ENCODE data around the gene NAALADL2. TPM values are rescaled to one million over a fixed set of nuclear protein-coding genes. Genes with fewer than 3 reads are reported as not detected.

The NAALADL2 gene
- total RNA-seq, 2 experiments from 2014 or later, result 0.30 to 1.2 TPM

GRCh38 chr3:175094344-175094743 lies 235.2 kb downstream of the NAALADL2 start:
- intact Hi-C loops (cut with DNase I, micrococcal nuclease), result no loop called here
- Histone ChIP-seq H3K27me3 (ENCODE audit: control insufficient read depth in 1 of 2, insufficient read depth in 2 of 2, low read length in 2 of 2) (no peaks in the 10 kb centered on the region), H3K4me1 (ENCODE audit: insufficient read depth, low read length) (no peaks in the 10 kb centered on the region), H3K4me3 (ENCODE audit: low read length) (no peak overlapping the region), H3K9me3 (ENCODE audit: control insufficient read depth in 1 of 2, insufficient read depth in 1 of 2, low read length in 2 of 2) (no peaks in the 10 kb centered on the region), H3K36me3 (ENCODE audit: insufficient read depth, low read length) (no peaks in the 10 kb centered on the region), H3K27ac (ENCODE audit: low read depth in 1 of 2, low read length in 2 of 2) (no peak overlapping the region)
- DNase-seq, result no peak
- Mint-ChIP-seq H3K27ac (no peak overlapping the region), H3K4me3 (no peak overlapping the region), H3K27me3 (no peaks in the 10 kb centered on the region), H3K4me1 (ENCODE audit: low read depth) (no peaks in the 10 kb centered on the region), H3K36me3 (ENCODE audit: low read depth) (no peaks in the 10 kb centered on the region), H3K9me3 (no peaks in the 10 kb centered on the region)
- no peak for TF ChIP-seq CTCF (IDR thresholded peaks at IDR 0.05)
- no peak for ATAC-seq (ENCODE audit: poor library complexity)
- ChIA-PET POLR2A (no interaction called here), CTCF (interaction anchor here (1.2 kb wide), 1 partner anchor 13 kb away, joined by 3 read pairs; no protein-coding TSS in a partner anchor)

GRCh38 chr3:175098644-175099043 lies 239.5 kb downstream of the NAALADL2 start:
- intact Hi-C loops (cut with DNase I, micrococcal nuclease), result no loop called here
- ATAC-seq (ENCODE audit: poor library complexity), result no peak
- Mint-ChIP-seq H3K4me1 (ENCODE audit: low read depth) (no peaks in the 10 kb centered on the region), H3K4me3 (no peak overlapping the region), H3K27me3 (no peaks in the 10 kb centered on the region), H3K27ac (no peak overlapping the region), H3K36me3 (ENCODE audit: low read depth) (no peaks in the 10 kb centered on the region), H3K9me3 (no peaks in the 10 kb centered on the region)
- ChIA-PET POLR2A (no interaction called here), CTCF (no interaction called here)
- H3K27me3 ChIP-seq (ENCODE audit: control insufficient read depth in 1 of 2, insufficient read depth in 2 of 2, low read length in 2 of 2), result no peaks in the 10 kb centered on the region
- no peaks in the 10 kb centered on the region for H3K9me3 ChIP-seq (ENCODE audit: control insufficient read depth in 1 of 2, insufficient read depth in 1 of 2, low read length in 2 of 2)
- no peak for TF ChIP-seq CTCF (IDR thresholded peaks at IDR 0.05)
- no peaks in the 10 kb centered on the region for H3K36me3 ChIP-seq (ENCODE audit: insufficient read depth, low read length)
- H3K27ac ChIP-seq (ENCODE audit: low read depth in 1 of 2, low read length in 2 of 2), result no peak overlapping the region
- H3K4me1 ChIP-seq (ENCODE audit: insufficient read depth, low read length), result no peaks in the 10 kb centered on the region
- H3K4me3 ChIP-seq (ENCODE audit: low read length), result no peak overlapping the region
- DNase-seq, result no peak

- Histone ChIP-seq H3K4me1 (ENCODE audit: insufficient read depth, low read length) (no peaks in the 10 kb centered on the region), H3K36me3 (ENCODE audit: insufficient read depth, low read length) (no peaks in the 10 kb centered on the region), H3K4me3 (ENCODE audit: low read length) (no peak overlapping the region), H3K9me3 (ENCODE audit: control insufficient read depth in 1 of 2, insufficient read depth in 1 of 2, low read length in 2 of 2) (no peaks in the 10 kb centered on the region), H3K27me3 (ENCODE audit: control insufficient read depth in 1 of 2, insufficient read depth in 2 of 2, low read length in 2 of 2) (no peaks in the 10 kb centered on the region), H3K27ac (ENCODE audit: low read depth in 1 of 2, low read length in 2 of 2) (no peak overlapping the region)
- TF ChIP-seq CTCF (IDR thresholded peaks at IDR 0.05), result no peak
- Mint-ChIP-seq H3K9me3 (peaks cover 3% of the 10 kb centered on the region), H3K4me1 (ENCODE audit: low read depth) (no peaks in the 10 kb centered on the region), H3K4me3 (no peak overlapping the region), H3K36me3 (ENCODE audit: low read depth) (no peaks in the 10 kb centered on the region), H3K27ac (no peak overlapping the region), H3K27me3 (no peaks in the 10 kb centered on the region)
- CTCF ChIA-PET, result no interaction called here
- DNase-seq (no peak), ATAC-seq (ENCODE audit: poor library complexity) (no peak)
- POLR2A ChIA-PET, result no interaction called here
- intact Hi-C loops (cut with DNase I, micrococcal nuclease), result no loop called here
Observed at GRCh38 chr3:175102161-175102560, 243.0 kb downstream of the NAALADL2 start.

All from CD4-positive, alpha-beta T cell (primary cell).